Spinal cord (tissue), 10 donors: ENCODE data around the gene S1PR5. TPM values are rescaled to one million over a fixed set of nuclear protein-coding genes. Genes with fewer than 3 reads are reported as not detected.
"Not testable (repeated sequence)": the region's sequence is repeated elsewhere in the genome, so short reads cannot be mapped to it uniquely, and the experiment has no call there.

Source experiments
- DNase-seq, 6 donors: peaks; one replicate each; pipeline versions ENCODE4 v3.0.0 to v3.0.0-alpha.2; 2013 to 2015; ENCODE audit warnings: low spot score in 6 of 6, low read depth in 4 of 6
- H3K27ac ChIP-seq: one replicate; pipeline ENCODE4 v1.5.1; 2013; ENCODE audit warnings: low read depth, low read length, control low read depth
- H3K27me3 ChIP-seq: one replicate; pipeline ENCODE4 v1.6.1; 2013; ENCODE audit warnings: low read length; ENCODE audit not compliant: control insufficient read depth, insufficient read depth
- H3K36me3 ChIP-seq: one replicate; pipeline ENCODE4 v1.6.1; 2013; ENCODE audit warnings: low read length; ENCODE audit not compliant: control insufficient read depth, insufficient read depth
- H3K4me1 ChIP-seq: one replicate; pipeline ENCODE4 v1.6.1; 2013; ENCODE audit warnings: low read length; ENCODE audit not compliant: control insufficient read depth, insufficient read depth
- H3K4me3 ChIP-seq: one replicate; pipeline ENCODE4 v1.5.1; 2013; ENCODE audit warnings: low read depth, low read length, control low read depth
- H3K9me3 ChIP-seq: one replicate; pipeline ENCODE4 v1.6.1; 2013; ENCODE audit warnings: low read length; ENCODE audit not compliant: control insufficient read depth, insufficient read depth
- WGBS: methylation state at CpG from one replicate; pipeline ENCODE4 v1.1.5; 2013; ENCODE audit warnings: missing lambda C conversion rate; ENCODE audit not compliant: insufficient coverage; 5-methylcytosine and 5-hydroxymethylcytosine counted together
- polyA plus RNA-seq, 2 donors: library from polyadenylated mRNA; unstranded; fragments of 120-200 nt; gene quantifications; one replicate each; pipeline ENCODE4 v1.2.1, GENCODE V29; 2013; ENCODE audit not compliant: insufficient read length in 2 of 2
- total RNA-seq, 2 donors: library from RNA; depleted of rRNA in 1 of 2; stranded (reverse); fragments of 120-200 nt in 1 of 2; fragments of >200 nt in 1 of 2; gene quantifications; one replicate each; pipeline versions ENCODE4 v1.2.3 to v1.2.4, GENCODE V29; 2013 to 2014
- donor health status: healthy.

Gene S1PR5
- total and polyA plus RNA-seq, 4 donors, result 1.1 to 3.8 (median 1.5) TPM

DNA sequence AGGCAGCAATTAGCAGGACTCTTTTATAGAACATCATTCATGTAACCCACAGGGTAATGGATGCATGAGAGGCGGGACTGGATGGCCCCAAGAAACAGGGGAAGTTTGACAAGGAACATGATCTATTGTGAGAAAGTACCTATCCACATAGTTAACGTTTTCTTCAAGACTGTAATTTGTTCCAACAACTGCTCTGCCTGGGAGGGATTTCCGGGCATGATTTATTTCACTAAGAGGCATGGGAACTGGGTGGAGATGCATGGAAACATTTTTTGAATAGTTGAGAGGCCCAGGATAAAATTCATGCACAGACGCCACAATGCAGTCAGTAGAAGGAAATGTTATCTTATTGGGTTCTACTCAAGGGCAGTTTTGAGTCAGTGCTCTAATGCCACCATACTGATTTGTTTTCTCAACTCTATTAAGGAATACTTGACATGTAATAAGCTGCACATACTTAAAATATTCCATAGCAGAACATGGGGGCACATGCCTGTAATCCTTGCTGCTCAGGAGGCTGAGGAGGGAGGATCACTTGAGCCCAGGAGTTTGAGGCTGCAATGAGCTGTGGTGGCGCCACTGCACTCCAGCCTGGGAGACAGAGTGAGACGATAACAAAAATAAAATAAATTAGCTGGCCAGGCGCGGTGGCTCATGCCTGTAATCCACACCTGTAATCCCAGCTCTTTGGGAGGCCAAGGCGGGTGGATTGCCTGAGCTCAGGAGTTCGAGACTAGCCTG is 16.6 kb upstream of the S1PR5 start:
- H3K4me1 ChIP-seq, result no peaks in the 10 kb centered on the region
- 81% methylated on average over 4 of the region's 10 CpGs for WGBS
- no peak overlapping the region for H3K27ac ChIP-seq
- no peaks in the 10 kb centered on the region for H3K9me3 ChIP-seq
- H3K4me3 ChIP-seq, result no peak overlapping the region
- no peak for DNase-seq
- no peaks in the 10 kb centered on the region for H3K36me3 ChIP-seq
- H3K27me3 ChIP-seq, result no peaks in the 10 kb centered on the region

DNA sequence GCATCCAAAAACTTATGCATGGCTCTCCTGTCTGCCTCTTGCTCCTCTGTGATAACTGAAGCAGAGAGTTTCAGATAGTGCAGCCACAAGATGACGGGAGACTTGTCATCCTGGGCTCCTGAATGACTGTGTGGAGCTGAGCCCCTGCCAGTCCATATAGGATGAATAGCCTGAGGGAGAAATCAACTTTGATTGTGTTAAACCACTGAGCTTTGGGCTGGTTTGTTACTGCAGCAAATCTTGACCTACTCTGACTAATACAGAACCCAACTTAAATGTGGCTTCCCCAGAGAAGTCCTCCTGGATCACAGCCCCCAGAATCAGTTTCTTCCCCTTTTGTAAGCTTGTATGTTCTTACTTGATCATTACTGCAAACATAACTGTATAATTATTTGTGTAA is 15.2 kb upstream of the S1PR5 start:
- H3K36me3 ChIP-seq, result no peaks in the 10 kb centered on the region
- H3K4me1 ChIP-seq, result no peaks in the 10 kb centered on the region
- no peak for DNase-seq
- WGBS, result 90% methylated on average over 1 of the region's 1 CpG
- no peaks in the 10 kb centered on the region for H3K9me3 ChIP-seq
- no peaks in the 10 kb centered on the region for H3K27me3 ChIP-seq
- no peak overlapping the region for H3K27ac ChIP-seq
- no peak overlapping the region for H3K4me3 ChIP-seq

DNA sequence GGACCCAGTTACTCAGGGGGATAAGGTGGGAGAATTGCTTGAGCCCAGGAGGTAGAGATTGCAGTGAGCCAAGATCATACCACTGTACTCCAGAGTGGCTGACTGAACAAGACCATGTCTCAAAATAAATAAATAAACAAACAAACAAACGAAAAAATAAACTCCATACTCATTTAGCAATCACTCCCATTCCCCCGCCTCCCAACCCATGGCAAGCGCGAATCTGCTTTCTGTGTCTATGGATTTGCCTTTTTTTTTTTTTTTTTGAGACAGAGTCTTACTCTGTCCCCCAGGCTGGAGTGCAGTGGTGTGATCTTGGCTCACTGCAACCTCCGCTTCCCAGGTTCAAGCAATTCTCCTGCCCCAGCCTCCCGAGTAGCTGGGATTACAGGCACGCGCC is 9.6 kb upstream of the S1PR5 start:
- not testable (repeated sequence) for H3K9me3 ChIP-seq, H3K36me3 ChIP-seq, H3K4me3 ChIP-seq, H3K4me1 ChIP-seq, DNase-seq, H3K27ac ChIP-seq, H3K27me3 ChIP-seq
- WGBS, result 90% methylated on average over 2 of the region's 8 CpGs

DNA sequence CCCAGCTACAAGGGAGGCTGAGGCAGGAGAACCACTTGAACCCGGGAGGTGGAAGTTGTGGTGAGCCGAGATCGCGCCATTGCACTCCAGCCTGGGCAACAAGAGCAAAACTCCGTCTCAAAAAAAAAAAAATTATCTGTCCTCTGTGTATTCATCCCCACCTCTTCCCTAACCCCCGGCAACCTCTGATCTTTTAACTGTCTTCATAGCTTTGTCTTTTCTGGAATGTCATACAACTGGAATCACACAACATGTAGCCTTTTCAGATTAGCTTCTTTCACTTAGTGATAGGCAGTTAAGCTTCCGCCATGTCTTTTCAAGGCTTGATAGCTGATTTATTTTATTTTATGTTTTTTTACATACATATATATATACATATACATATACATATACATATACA is 8.4 kb upstream of the S1PR5 start:
- WGBS, result 83% methylated on average over 3 of the region's 7 CpGs
- Histone ChIP-seq H3K9me3 (no peaks in the 10 kb centered on the region), H3K4me1 (no peaks in the 10 kb centered on the region), H3K27me3 (peaks cover 3% of the 10 kb centered on the region), H3K4me3 (no peak overlapping the region), H3K36me3 (no peaks in the 10 kb centered on the region), H3K27ac (no peak overlapping the region)
- DNase-seq, result no peak

DNA sequence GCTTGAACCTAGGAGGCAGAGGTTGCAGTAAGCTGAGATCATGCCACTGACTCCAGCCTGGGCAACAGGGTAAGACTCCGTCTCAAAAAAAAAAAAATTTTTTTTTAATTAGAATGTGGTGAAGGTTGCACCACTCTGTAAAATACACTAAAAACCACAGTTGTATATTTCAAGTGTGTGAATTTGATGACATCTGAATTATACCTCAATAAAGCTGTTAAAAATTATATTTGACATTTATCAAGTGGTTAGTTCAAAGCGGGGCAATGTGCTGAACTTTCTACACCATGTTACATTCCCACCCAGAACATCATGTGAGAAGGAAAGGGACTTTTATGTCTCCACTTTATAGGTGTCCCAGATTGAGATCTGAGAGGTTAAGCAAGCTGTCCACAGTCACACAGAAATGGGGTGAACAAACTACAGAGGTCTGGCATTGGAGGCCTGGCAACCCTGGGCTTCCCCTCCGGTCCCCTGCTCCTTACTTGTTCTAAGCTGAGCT is 5.9 kb upstream of the S1PR5 start:
- peaks cover 4% of the 10 kb centered on the region for H3K4me1 ChIP-seq
- H3K27ac ChIP-seq, result no peak overlapping the region
- peaks cover 23% of the 10 kb centered on the region for H3K27me3 ChIP-seq
- no peaks in the 10 kb centered on the region for H3K9me3 ChIP-seq
- 56% methylated on average over 1 of the region's 3 CpGs for WGBS
- H3K36me3 ChIP-seq, result no peaks in the 10 kb centered on the region
- DNase-seq, result no peak
- no peak overlapping the region for H3K4me3 ChIP-seq

DNA sequence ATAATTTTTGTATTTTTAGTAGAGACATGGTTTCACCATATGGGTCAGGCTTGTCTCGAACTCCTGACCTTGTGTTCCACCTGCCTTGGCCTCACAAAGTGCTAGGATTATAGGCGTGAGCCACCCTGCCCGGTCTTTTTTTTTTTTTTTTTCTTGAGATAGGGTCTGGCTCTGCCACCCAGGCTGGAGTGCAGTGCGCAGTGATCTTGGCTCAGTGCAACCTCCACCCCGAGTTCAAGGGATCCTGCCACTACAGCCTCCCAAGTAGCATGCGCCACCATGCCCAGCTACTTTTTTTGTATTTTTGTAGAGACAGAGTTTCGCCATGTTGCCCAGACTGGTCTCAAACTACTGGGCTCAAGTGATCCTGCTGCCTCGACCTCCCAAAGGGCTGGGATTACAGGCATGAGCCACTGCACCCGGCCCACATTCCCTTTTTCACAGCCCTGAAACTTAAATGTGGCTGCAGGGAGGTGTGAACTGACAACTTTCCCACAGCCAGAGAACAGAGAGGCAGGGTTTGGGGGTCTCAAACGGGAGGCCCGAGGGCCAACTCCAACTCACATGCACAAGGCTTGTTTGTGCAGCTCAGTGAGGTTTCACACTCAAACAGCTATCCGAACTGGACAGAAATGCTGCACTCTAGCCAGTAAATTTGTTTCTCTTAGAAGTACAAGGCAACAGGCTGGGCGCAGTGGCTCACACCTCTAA is 4.4 kb upstream of the S1PR5 start:
- peaks cover 18% of the 10 kb centered on the region for H3K4me1 ChIP-seq
- no peak overlapping the region for H3K27ac ChIP-seq

DNA sequence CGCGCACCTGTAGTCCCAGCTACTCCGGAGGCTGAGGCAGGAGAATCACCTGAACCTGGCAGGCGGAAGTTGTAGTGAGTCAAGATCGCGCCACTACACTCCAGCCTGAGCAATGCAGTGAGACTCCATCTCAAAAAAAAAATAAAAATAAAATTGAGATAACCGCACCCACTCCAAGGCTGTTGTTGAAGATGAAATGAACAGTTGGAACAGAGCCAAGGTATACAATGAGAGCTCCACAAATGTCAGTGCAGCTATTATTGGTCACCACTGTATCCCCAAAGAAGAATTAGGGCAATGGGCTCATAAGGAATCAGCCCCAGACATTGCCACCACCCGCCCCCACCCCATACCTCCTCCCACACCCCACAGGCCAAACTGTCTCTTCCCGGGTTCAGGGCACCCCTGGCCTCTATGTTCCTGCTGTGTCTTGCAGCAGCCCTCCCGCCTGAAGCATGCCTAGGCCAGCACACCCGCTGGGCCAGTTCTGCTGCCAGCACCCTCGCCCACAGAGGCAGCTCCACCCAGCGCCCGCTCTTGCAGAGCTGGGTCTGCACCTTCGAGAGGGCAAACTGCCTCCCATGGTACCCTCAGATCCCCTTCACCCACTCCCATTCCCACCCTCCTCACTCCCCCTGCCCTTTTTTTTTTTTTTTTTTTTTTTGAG is 3.5 kb upstream of the S1PR5 start:
- no peak for DNase-seq
- Histone ChIP-seq H3K27ac (no peak overlapping the region), H3K9me3 (no peaks in the 10 kb centered on the region), H3K4me1 (peaks cover 18% of the 10 kb centered on the region), H3K4me3 (no peak overlapping the region), H3K36me3 (no peaks in the 10 kb centered on the region), H3K27me3 (peaks cover 47% of the 10 kb centered on the region)
- 83% methylated on average over 9 of the region's 15 CpGs for WGBS

More for the DNA sequence above, 4.4 kb upstream of the S1PR5 start:
- Histone ChIP-seq H3K27me3 (peaks cover 39% of the 10 kb centered on the region), H3K9me3 (no peaks in the 10 kb centered on the region), H3K4me3 (no peak overlapping the region), H3K36me3 (no peaks in the 10 kb centered on the region)
- no peak for DNase-seq
- WGBS, result 87% methylated on average over 6 of the region's 13 CpGs

DNA sequence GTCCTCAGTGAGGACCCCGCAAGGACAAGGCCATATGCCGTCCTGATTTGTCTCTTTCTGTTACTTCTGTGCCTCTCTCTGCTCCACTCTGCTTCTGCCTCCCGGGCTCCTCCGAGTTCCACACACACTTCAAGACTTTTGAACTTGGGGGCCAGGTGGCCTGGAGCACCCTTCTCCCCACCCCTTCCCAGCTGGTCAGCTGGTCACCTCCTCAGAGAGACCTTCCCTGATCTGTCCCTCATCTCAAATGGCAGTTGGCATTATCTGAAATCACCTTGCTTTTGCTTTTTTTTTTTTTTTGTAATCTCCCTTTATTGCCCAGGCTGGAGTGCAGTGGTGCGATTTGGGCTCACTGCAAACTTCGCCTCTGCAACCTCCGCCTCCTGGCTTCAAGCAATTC is 2.2 kb upstream of the S1PR5 start:
- Histone ChIP-seq H3K4me3 (no peak overlapping the region), H3K4me1 (peaks cover 18% of the 10 kb centered on the region), H3K36me3 (no peaks in the 10 kb centered on the region), H3K27me3 (peaks cover 61% of the 10 kb centered on the region), H3K9me3 (no peaks in the 10 kb centered on the region), H3K27ac (no peak overlapping the region)
- no peak for DNase-seq
- 94% methylated on average over 7 of the region's 7 CpGs for WGBS

DNA sequence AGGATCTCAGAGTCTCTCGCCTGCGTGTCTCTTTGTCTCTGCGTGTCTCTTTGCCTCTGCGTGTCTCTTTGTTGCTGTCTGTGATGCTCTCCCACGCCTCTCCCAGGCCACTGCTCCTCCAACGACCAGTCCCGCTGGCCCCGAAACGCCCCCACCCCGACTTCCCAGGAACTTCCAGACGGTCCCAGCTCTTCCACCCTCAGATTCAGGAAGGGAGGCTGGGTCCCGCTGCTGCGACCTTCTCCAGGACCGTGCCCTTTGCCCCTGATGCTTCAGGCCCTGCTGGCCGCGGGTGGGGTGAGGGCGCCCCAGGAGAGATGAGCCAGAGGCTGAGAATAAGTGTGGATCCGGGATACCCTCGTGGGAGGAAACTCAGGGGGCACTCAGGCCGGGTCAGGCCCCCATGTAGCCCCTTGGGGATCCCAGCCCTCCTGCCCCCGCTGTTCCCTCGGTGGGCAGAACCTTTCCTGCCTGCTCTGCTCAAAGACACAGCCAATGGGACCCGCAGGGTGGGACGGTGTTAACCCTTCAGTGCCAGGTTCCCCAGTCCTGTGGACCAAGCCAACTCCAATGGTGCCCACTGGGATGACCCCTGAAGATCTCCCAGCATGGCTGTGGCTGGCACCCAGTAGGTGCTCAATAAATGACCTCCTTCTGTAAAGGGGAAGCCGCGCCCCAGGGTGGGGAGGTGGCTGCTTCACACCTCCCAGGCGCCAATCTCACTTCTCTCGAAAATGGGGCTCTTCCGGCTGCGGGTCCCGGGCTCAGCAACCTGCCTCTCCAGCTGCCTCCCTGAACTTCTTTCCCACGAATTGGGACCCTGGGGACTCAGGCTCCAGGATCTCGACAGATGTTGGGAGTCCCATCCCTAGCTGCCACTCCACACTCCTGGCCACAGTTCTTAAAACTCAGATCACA is 1.5 kb upstream of the S1PR5 start:
- DNase-seq, result no peak
- peaks cover 18% of the 10 kb centered on the region for H3K4me1 ChIP-seq
- H3K27me3 ChIP-seq, result peaks cover 68% of the 10 kb centered on the region
- 18% methylated on average over 26 of the region's 33 CpGs for WGBS
- no peak overlapping the region for H3K4me3 ChIP-seq
- no peak overlapping the region for H3K27ac ChIP-seq
- no peaks in the 10 kb centered on the region for H3K36me3 ChIP-seq
- no peaks in the 10 kb centered on the region for H3K9me3 ChIP-seq
